Cardiac fibroblast (primary cell): ENCODE data around the gene LRMDA.

ENCODE experiments used
- DNase-seq, 2 donors: peaks; one replicate each; pipeline versions ENCODE4 v3.0.0 to v3.0.0-alpha.2; 2010; ENCODE audit warnings: low read depth in 2 of 2
- H3K4me3 ChIP-seq, 2 donors: replicated peaks in 1 of 2; 1 replicate in 1 of 2; 2 replicates in 1 of 2; pipeline ENCODE4 v1.5.1; 2011; ENCODE audit warnings: low read depth in 2 of 2, low read length in 2 of 2, mild to moderate bottlenecking in 2 of 2, moderate library complexity in 1 of 2
- CTCF ChIP-seq: IDR thresholded peaks from one replicate; pipeline ENCODE4 v1.5.1; 2011; ENCODE audit warnings: low read depth, mild to moderate bottlenecking, low read length, inconsistent platforms

LRMDA gene

GRCh38 chr10:75730847-75731246, 299.4 kb downstream of the LRMDA start:
- DNase-seq: no peak
- TF ChIP-seq CTCF: no peak

GRCh38 chr10:75733135-75733890, 301.9 kb downstream of the LRMDA start:
- DNase-seq: no peak
- no peak for TF ChIP-seq CTCF
- H3K4me3 ChIP-seq: no peak overlapping the region

More at GRCh38 chr10:75730847-75731246, 299.4 kb downstream of the LRMDA start:
- H3K4me3 ChIP-seq: no peak overlapping the region

GRCh38 chr10:75736151-75736640, 304.8 kb downstream of the LRMDA start:
- H3K4me3 ChIP-seq: no peak overlapping the region
- no peak for TF ChIP-seq CTCF
- DNase-seq: no peak

- TF ChIP-seq CTCF: no peak
- no peak for DNase-seq
- H3K4me3 ChIP-seq: no peak overlapping the region
These were observed 305.6 kb downstream of the LRMDA start for GRCh38 chr10:75736889-75737579.

- TF ChIP-seq CTCF: no peak
- no peak overlapping the region for H3K4me3 ChIP-seq
- no peak for DNase-seq
These were observed 306.1 kb downstream of the LRMDA start for GRCh38 chr10:75737580-75737949.

GRCh38 chr10:75738924-75739323, 307.5 kb downstream of the LRMDA start:
- no peak overlapping the region for H3K4me3 ChIP-seq
- DNase-seq: no peak
- TF ChIP-seq CTCF: no peak
